Limb (tissue), 2 donors: ENCODE results near the gene RAD54L.
"Not testable (repeated sequence)": the region's sequence is repeated elsewhere in the genome, so short reads cannot be mapped to it uniquely, and the experiment has no call there.

ENCODE experiments used
- DNase-seq, 2 donors: peaks; one replicate each; pipeline ENCODE4 v3.0.0-alpha.2; 2016; ENCODE audit errors: extremely low spot score in 2 of 2

RAD54L gene

DNA sequence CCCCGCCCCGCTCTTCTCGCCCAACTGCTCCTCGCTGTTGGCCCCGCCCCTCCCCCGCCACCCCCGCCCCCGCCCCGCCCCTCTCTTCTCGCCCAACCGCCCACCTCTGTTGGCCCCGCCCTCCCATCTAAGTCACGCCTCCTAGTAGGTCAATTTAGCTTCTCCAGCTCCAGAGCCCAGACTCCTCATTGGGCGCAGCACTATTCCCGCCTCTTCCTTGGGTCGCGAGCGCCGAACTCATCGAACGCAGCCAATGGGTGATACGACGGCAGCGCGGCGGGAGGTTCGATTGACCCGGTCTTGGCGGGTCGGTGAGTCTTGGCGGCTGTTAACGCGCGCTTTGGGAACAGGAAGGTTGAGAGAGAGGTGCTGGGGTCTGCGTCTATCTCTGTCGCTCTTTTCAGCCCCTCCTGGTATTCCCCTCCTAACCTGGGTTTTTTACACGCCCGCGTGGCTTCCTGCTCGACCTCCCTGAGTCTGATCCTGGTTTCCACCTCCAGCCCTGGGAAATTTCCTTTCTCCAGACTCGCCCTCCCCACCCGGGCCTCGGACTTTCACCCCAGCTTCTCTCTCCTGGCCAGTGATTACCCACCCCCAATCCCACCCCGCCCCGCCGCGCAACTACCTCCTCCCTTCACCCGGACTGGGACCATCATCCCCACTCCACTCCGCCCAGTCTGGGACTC lies at the start of gene RAD54L:
TSS of gene RAD54L (plus strand) at position 328 of the 686 bp plus-strand sequence. CDS start 643 bp downstream, outside the sequence.
- DNase-seq = peak; percentile 98

DNA sequence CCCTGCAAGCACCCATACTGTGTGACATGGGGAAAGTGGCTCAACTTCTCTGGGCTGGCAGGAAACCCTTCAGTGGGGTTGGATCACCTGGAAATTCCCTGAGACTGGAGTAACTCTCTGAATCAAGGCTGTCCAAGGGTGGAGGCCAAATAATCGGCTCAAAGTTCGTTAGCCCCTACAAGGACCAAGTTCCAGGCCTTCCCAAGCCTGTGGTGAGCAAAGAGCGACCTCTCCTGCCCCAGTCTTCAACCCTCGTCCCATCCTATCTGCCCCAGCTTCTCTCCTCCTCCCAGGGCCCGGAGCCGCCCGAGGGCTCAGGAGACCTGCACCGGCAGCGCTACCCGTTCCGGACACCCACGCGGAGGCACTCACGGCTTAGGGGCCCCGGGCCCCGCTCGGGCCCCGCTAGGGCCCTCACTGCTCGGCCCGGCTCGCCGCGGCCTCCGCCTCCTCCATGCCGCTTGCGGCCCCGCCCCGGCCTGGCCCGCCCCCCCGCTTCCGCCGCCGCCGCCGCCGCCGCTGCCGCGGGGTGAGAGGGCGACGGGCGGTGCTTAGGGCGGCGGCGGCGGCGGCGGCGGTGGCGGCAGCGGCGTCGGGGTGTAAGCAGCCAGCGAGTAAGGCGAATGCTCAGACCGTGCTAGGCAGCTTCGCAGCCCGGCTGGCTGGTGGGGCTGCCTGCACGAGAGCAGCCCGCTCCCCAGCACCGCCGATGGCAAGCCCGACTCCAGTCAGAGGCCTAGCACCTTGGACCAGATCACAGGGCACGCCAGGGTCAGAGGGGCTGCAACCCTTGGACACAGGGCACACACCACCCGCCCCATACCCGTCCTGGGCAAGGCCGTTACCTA lies 49.4 kb upstream of the RAD54L start, which contains the start of gene POMGNT1:
TSS of gene POMGNT1 (minus strand) at position 471 of the 848 bp plus-strand sequence. CDS start 613 bp downstream, outside the sequence.
- DNase-seq = peak; percentile 34 to 85

GRCh38 chr1:46199233-46199749 lies 48.3 kb upstream of the RAD54L start:
- DNase-seq = no peak

DNA sequence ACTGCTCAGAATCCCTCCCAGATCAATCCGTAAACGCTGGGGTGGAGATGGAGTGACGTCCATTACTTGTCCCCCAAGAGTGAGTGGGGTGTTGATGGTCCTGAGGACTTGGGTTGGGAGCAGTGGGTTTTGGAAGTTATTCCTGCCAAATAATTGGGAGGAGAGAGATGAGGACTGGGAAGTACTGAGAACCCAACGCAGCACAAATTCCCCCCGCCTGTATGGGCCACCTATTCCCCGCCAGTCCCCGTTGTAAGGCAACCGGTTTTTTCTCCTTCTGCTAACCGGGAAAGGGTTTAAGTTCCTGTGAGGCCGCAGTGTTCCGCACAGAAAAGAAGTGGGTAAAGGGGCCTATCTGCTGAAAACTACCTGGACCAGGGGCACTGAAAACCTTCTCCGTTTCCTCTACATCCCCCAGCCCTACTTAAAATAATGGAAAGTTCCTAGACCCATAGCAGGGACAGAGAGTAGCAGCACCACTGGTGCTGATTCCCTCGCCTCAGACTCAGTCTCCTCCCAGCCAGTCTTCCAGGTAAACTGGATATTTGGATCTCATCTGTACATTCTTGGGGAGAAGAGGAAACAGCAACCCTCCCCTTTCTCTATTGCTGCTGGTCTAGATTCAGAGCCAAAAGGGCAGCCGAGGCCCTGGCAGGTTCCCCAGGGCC lies 43.7 kb upstream of the RAD54L start:
- no peak for DNase-seq

GRCh38 chr1:46204406-46204742 lies 43.2 kb upstream of the RAD54L start:
- DNase-seq = no peak

DNA sequence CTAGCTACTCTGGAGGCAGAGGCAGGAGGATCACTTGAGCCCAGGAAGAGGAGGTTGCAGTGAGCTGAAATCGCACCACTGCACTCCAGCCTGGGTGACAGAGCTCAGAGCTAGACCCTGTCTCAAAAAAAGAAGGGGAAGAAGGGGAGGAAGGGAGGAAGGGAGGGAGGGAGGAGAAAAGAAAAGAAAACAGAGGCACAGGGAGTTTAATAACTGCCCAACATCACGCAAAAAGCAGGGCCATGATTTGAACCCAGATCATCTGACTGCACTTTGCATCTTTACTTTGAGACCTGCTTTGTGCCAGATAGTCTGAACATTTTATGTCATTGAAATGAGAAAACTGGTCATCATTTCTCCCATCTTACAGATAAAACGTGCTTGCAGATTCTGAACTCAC lies 42.4 kb upstream of the RAD54L start:
- DNase-seq = no peak

GRCh38 chr1:46205791-46206190 lies 41.8 kb upstream of the RAD54L start:
- no peak for DNase-seq

- DNase-seq = no peak
Observed at GRCh38 chr1:46206399-46206798, 41.2 kb upstream of the RAD54L start.

DNA sequence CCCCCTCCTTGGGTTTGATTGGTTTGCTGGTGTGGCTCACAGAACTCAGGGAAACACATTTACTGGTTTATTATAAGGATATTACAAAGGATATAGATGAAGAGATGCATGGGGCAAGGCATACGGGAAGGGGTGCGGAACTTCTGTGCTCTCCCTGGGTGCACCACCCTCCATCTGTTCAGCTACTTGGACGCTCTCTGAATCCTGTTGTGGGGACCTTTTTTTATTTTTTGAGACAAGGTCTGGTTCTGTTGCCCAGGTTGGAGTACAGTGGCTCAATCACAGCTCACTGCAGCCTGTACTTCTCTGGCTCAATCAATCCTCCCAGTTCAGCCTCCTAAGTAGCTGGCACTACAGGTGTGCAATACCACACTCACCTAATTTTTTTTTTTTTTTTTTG lies 37.0 kb upstream of the RAD54L start:
- DNase-seq = no peak

GRCh38 chr1:46211051-46211450 lies 36.5 kb upstream of the RAD54L start:
- DNase-seq = no peak

DNA sequence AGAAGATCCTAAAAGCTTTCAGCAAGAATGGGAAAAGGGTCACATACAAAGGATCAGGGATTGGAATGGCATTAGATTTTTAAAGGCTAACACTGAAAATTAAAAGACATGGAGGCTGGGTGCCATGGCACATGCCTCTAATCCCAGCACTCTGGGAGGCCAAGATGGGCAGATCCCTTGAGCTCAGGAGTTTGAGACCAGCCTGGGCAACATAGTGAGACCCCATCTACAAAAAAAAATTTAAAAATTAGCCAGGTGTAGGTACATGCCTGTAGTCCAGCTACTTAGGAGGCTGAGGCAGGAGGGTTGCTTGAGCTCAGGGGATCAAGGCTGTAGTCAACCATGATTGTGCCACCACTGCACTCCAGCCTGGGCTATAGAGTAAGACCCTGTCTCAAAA lies 32.1 kb upstream of the RAD54L start:
- no peak for DNase-seq

DNA sequence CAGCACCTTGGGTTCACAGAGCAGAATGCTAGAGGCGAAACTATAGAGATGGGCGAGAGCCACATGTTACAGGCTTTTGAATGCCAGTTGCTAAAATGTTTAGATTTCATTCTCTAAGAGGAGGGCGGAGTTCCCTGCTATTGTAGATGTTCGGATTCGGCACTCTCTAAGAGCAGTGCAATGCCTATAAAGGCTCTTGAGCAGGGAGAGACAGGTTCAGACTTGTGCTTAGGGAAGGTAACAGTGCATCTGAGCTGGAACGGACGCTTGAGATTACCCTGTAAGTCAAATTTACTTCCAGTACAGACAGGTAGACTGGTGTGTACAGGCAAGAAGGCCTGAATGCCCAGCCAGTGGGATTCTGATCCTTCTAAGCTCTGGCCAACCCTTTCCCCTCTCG lies 29.1 kb upstream of the RAD54L start:
- no peak for DNase-seq

- DNase-seq = no peak
Observed at GRCh38 chr1:46219551-46220520, 27.7 kb upstream of the RAD54L start.

GRCh38 chr1:46220808-46221207 lies 26.8 kb upstream of the RAD54L start:
- DNase-seq = no peak

GRCh38 chr1:46221749-46222148 lies 25.8 kb upstream of the RAD54L start:
- DNase-seq = no peak

DNA sequence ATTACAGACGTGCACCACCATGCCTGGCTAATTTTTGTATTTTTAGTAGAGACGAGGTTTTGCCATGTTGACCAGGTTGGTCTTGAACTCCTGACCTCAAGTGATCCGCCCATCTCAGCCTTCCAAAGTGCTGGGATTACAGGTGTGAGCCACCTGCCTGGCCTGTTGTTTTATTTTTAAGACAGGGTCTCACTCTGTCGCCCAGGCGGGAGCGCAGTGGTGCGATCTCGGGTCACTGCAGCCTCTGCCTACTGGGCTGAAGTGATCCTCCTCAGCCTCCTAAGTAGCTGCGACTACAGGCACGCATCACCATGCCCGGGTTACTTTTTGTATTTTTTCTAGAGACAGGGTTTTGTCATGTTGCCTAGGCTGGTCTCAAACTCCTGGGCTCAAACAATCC lies 24.5 kb upstream of the RAD54L start:
- not testable (repeated sequence) for DNase-seq

DNA sequence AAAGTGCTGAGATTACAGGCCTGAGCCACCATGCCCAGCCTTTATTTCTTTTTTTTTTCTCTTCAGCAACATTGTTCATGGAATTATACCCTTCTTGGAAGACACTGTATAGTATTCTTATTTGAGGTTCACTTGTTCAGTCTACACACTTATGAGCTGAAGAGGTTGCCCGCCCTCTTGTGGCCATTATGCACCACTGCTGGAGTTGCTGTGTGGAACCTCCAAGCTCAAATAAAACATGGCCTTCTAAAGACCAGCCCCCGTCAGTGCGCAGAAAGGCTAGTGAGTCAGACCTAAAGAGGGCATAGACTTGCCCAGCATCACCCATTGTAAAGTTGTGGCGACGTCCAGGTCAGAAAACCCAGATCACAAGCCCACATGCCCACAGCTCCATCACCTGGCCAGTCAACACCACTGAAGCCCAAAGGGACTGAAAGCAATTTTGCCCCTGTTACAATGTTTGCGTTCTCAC lies 24.1 kb upstream of the RAD54L start:
- peak; percentile 72 to 87 for DNase-seq

DNA sequence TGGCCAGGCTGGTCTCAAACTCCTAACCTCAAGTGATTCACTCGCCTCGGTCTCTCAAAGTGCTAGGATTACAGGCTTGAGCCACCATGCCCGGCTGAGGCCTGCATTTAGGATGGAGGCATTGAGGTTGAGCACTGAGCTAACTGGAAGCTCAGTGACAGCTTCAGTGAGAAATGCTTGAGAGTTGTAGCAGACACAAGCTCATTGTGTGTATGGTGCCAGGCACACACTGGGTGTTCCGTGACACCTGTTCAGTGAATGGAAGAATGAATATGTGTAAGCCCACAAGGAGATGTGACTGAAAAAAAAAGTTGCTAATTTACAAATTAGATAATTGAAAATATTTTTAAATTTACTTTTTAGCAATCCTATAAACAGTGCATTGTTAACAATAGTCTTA lies 22.6 kb upstream of the RAD54L start:
- no peak for DNase-seq

GRCh38 chr1:46231231-46231630 lies 16.3 kb upstream of the RAD54L start:
- not testable (repeated sequence) for DNase-seq

GRCh38 chr1:46236882-46237281 lies 10.7 kb upstream of the RAD54L start:
- DNase-seq = no peak

- DNase-seq = not testable (repeated sequence)
Observed at GRCh38 chr1:46238865-46239264, 8.7 kb upstream of the RAD54L start.
